HEK293T (cell line): ENCODE results near the gene OTUB1.

Experiments
- ARNT ChIP-seq: fragments of 450-650 bp; IDR thresholded peaks from 2 replicates; pipeline ENCODE4 v1.6.1; 2017; ENCODE audit warnings: mild to moderate bottlenecking
- FOXM1 ChIP-seq: fragments of 450-650 bp; IDR thresholded peaks from 2 replicates; pipeline ENCODE4 v1.6.1; 2017; ENCODE audit warnings: mild to moderate bottlenecking, borderline replicate concordance
- HDGF ChIP-seq: fragments of 450-650 bp; IDR thresholded peaks from 2 replicates; pipeline ENCODE4 v1.6.1; 2017; ENCODE audit warnings: antibody characterized with exemption, borderline replicate concordance
- NFRKB ChIP-seq: fragments of 450-650 bp; IDR thresholded peaks from 2 replicates; pipeline ENCODE4 v1.6.1; 2016; ENCODE audit warnings: mild to moderate bottlenecking, moderate library complexity
- PKNOX1 ChIP-seq: fragments of 450-650 bp; IDR thresholded peaks from 2 replicates; pipeline ENCODE4 v1.6.1; 2016
- ZNF384 ChIP-seq: fragments of 450-650 bp; IDR thresholded peaks from 2 replicates; pipeline ENCODE4 v1.6.1; 2016

- TF ChIP-seq HDGF (no peak), FOXM1 (no peak), ARNT (no peak), ZNF384 (no peak), NFRKB (no peak), PKNOX1 (no peak)
These were observed 43.5 kb downstream of the OTUB1 start for GRCh38 chr11:64029773-64030172.
